HCT116 (cell line): ENCODE data around the gene SUPT6H. TPM values are rescaled to one million over a fixed set of nuclear protein-coding genes. Genes with fewer than 3 reads are reported as not detected.

Experiments used
- ATAC-seq: fragments of 200-7000 bp; cut with Tn5 transposase; 2 replicates; pipeline ENCODE4 v1.9.1; 2020; ENCODE audit warnings: mild to moderate bottlenecking, moderate library complexity
- BruUV-seq: library from RNA; stranded (reverse); fragments of 400-500 nt; replicated peaks from 2 replicates; lab custom pipeline; 2021; lab: Mats Ljungman, UMichigan
- CTCF ChIA-PET: fragments of 300-600 bp; sonication (Branson Sonifier 250); formaldehyde crosslinking; loops from one replicate; lab custom pipeline; 2021; ENCODE audit warnings: antibody characterized with exemption; lab: Charles Lee
- POLR2A ChIA-PET: fragments of 300-600, 350-600 bp; sonication (Branson Sonifier 250); formaldehyde crosslinking; loops from one replicate; lab custom pipeline; 2021; ENCODE audit warnings: antibody characterized with exemption; lab: Charles Lee
- RAD21 ChIA-PET, 2 experiments: fragments of 300-600 bp; sonication (Branson Sonifier 250); formaldehyde crosslinking; loops; one replicate each; lab custom pipeline; 2023; ENCODE audit warnings: low total read pairs in 2 of 2; ENCODE audit not compliant: uncharacterized antibody in 2 of 2, unreplicated experiment in 2 of 2, low non-redundant PET in 1 of 2; lab: Charles Lee
- DNase-seq: peaks from one replicate; pipeline ENCODE4 v3.0.0-alpha.2; 2010; ENCODE audit warnings: low read depth, low spot score
- H2AFZ ChIP-seq: fragments of 200-600 bp; shearing (Covaris generic), sonication (generic); 2 replicates; pipeline ENCODE4 v1.6.1; 2017; ENCODE audit warnings: low read depth, mixed run types, mixed read lengths, antibody characterized with exemption, low read length; ENCODE audit not compliant: poor library complexity, severe bottlenecking
- H3K27ac ChIP-seq: 2 replicates; pipeline ENCODE4 v1.5.1; 2012; ENCODE audit warnings: low read depth, low read length
- H3K27me3 ChIP-seq: fragments of 200-600 bp; sonication (generic); 2 replicates; pipeline ENCODE4 v1.6.1; 2016; ENCODE audit warnings: mixed run types, low read length, mixed read lengths; ENCODE audit not compliant: insufficient read depth
- H3K36me3 ChIP-seq, 2 experiments: fragments of 200-500 bp in 1 of 2; fragments of 200-600 bp in 1 of 2; sonication (Bioruptor generic) in 1 of 2; sonication (generic) in 1 of 2; 2 replicates each; pipeline versions ENCODE4 v1.5.1 to v1.6.1; 2014 to 2016; ENCODE audit warnings: low read length in 2 of 2, inconsistent platforms in 1 of 2, mixed read lengths in 1 of 2, mixed run types in 1 of 2; ENCODE audit not compliant: insufficient read depth in 2 of 2, control insufficient read depth in 1 of 2
- H3K4me1 ChIP-seq, 2 experiments: fragments of 200-600 bp in 1 of 2; sonication (generic) in 1 of 2; 2 replicates each; pipeline versions ENCODE4 v1.5.1 to v1.6.1; 2012 to 2017; ENCODE audit warnings: low read length in 2 of 2, inconsistent platforms in 1 of 2, mild to moderate bottlenecking in 1 of 2, mixed read lengths in 1 of 2, mixed run types in 1 of 2, moderate library complexity in 1 of 2; ENCODE audit not compliant: insufficient read depth in 2 of 2, control insufficient read depth in 1 of 2
- H3K4me2 ChIP-seq: fragments of 200-600 bp; sonication (generic); 2 replicates; pipeline ENCODE4 v1.6.1; 2017; ENCODE audit warnings: mixed run types, low read length, mixed read lengths
- H3K4me3 ChIP-seq, 2 experiments: fragments of 200-600 bp in 1 of 2; sonication (generic) in 1 of 2; replicated peaks in 1 of 2; 2 replicates each; pipeline ENCODE4 v1.5.1; 2011 to 2016; ENCODE audit warnings: low read length in 2 of 2, control low read depth in 1 of 2, low read depth in 1 of 2, mild to moderate bottlenecking in 1 of 2, mixed read lengths in 1 of 2, mixed run types in 1 of 2
- H3K79me2 ChIP-seq: fragments of 200-600 bp; sonication (generic); 2 replicates; pipeline ENCODE4 v1.6.1; 2017; ENCODE audit warnings: mild to moderate bottlenecking, mixed run types, low read length, moderate library complexity, mixed read lengths; ENCODE audit not compliant: insufficient read depth
- H3K9ac ChIP-seq: fragments of 200-600 bp; sonication (generic); 2 replicates; pipeline ENCODE4 v1.6.1; 2016; ENCODE audit warnings: low read length, mixed read lengths
- H3K9me2 ChIP-seq: fragments of 200-600 bp; sonication (generic), shearing (Covaris generic); 2 replicates; pipeline ENCODE4 v1.6.1; 2017; ENCODE audit warnings: mixed run types, mild to moderate bottlenecking, moderate library complexity; ENCODE audit not compliant: insufficient read depth
- H3K9me3 ChIP-seq, 2 experiments: fragments of 200-500 bp in 1 of 2; fragments of 200-600 bp in 1 of 2; sonication (Bioruptor generic) in 1 of 2; sonication (generic) in 1 of 2; 2 replicates each; pipeline ENCODE4 v1.6.1; 2014 to 2017; ENCODE audit warnings: low read length in 2 of 2, mixed read lengths in 2 of 2, inconsistent platforms in 1 of 2, low read depth in 1 of 2, mild to moderate bottlenecking in 1 of 2, mixed run types in 1 of 2, moderate library complexity in 1 of 2; ENCODE audit not compliant: control insufficient read depth in 1 of 2, insufficient read depth in 1 of 2
- H4K20me1 ChIP-seq: fragments of 200-600 bp; sonication (generic), shearing (Covaris generic); 2 replicates; pipeline ENCODE4 v1.6.1; 2017; ENCODE audit warnings: mixed run types, mild to moderate bottlenecking, moderate library complexity; ENCODE audit not compliant: insufficient read depth
- CBX3 ChIP-seq: IDR thresholded peaks from 2 replicates; pipeline ENCODE4 v1.6.1; 2012; ENCODE audit warnings: low read depth
- ELF1 ChIP-seq: IDR thresholded peaks from 2 replicates; pipeline ENCODE4 v1.6.1; 2012; ENCODE audit warnings: low read depth, borderline replicate concordance
- EZH2phosphoT487 ChIP-seq: fragments of 200-600 bp; IDR thresholded peaks from 2 replicates; pipeline ENCODE4 v1.6.1; 2018; ENCODE audit warnings: antibody characterized with exemption, borderline replicate concordance
- POLR2A ChIP-seq: IDR thresholded peaks from 2 replicates; pipeline ENCODE4 v1.7.0; 2011; ENCODE audit warnings: borderline replicate concordance; ENCODE audit not compliant: insufficient read depth, insufficient read length; ENCODE audit errors: extremely low read depth
- POLR2AphosphoS5 ChIP-seq: IDR thresholded peaks from 2 replicates; pipeline ENCODE4 v1.6.1; 2011; ENCODE audit warnings: mild to moderate bottlenecking, low read depth, low read length, moderate library complexity
- RAD21 ChIP-seq: IDR thresholded peaks from 2 replicates; pipeline ENCODE4 v1.6.1; 2012; ENCODE audit warnings: low read depth, mild to moderate bottlenecking
- ZNF274 ChIP-seq: fragments of 200-500 bp; sonication (Bioruptor generic); IDR thresholded peaks from 2 replicates; pipeline ENCODE4 v1.6.1; 2014; ENCODE audit warnings: mild to moderate bottlenecking, low read depth, low read length, inconsistent platforms
- intact Hi-C: fragments of 100-400 bp; cut with micrococcal nuclease; formaldehyde crosslinking; loops from 2 replicates; pipeline ENCODE4 v1.10.0; 2022
- total RNA-seq: library from RNA; stranded (reverse); gene quantifications from one replicate; pipeline ENCODE4 v1.2.1, GENCODE V29; 2021; ENCODE audit not compliant: unreplicated experiment
- TF ChIP-seq, protein P1 (sequence below): IDR thresholded peaks from 2 replicates; pipeline ENCODE4 v1.6.1; 2012; ENCODE audit warnings: low read depth
- TF ChIP-seq, protein P2 (sequence below), 3 experiments: fragments of 200-600 bp in 1 of 3; sonication (generic) in 1 of 3; IDR thresholded peaks in 2 of 3; conservative IDR thresholded peaks in 1 of 3; 2 replicates each; pipeline ENCODE4 v1.5.1; 2012 to 2017; ENCODE audit warnings: low read depth in 2 of 3, low read length in 2 of 3, antibody characterized with exemption in 1 of 3, borderline replicate concordance in 1 of 3, control low read depth in 1 of 3, mild to moderate bottlenecking in 1 of 3, mixed read lengths in 1 of 3, mixed run types in 1 of 3, moderate library complexity in 1 of 3; ENCODE audit not compliant: insufficient read depth in 1 of 3
- TF ChIP-seq, protein P3 (sequence below): IDR thresholded peaks from 2 replicates; pipeline ENCODE4 v1.6.1; 2012

Gene SUPT6H
- total RNA-seq, 1 experiment from 2014 or later, result 62.1 TPM

DNA sequence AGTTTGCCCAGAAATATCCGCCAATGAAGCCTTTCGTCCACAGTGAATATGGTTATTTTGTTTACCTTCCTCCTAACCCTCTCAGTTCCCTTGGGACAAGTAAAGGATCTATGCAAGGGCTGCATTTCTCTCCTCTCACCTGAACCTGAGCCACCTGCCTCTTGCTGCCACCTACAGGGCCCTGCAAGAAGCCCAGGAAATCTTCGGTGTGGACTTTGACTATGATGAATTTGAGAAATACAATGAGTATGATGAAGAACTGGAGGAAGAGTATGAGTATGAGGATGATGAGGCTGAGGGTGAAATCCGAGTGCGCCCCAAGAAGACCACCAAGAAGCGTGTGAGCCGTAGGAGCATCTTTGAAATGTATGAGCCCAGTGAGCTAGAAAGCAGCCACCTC, 14.0 kb downstream of the SUPT6H start:
- DNase-seq, result peak; percentile 10
- H3K27ac ChIP-seq, result no peak overlapping the region

More for the DNA sequence above, 14.0 kb downstream of the SUPT6H start:
- peak; percentile 89 for ATAC-seq
- no peaks in the 10 kb centered on the region for H3K9me3 ChIP-seq
- no TSS peak for BruUV-seq
- RAD21 ChIA-PET, result no interaction called here
- TF ChIP-seq POLR2A (no peak), EZH2phosphoT487 (no peak), ZNF274 (no peak), RAD21 (peak; percentile 54), CBX3 (no peak), POLR2AphosphoS5 (no peak), ELF1 (no peak)
- TF ChIP-seq, protein P1, sequence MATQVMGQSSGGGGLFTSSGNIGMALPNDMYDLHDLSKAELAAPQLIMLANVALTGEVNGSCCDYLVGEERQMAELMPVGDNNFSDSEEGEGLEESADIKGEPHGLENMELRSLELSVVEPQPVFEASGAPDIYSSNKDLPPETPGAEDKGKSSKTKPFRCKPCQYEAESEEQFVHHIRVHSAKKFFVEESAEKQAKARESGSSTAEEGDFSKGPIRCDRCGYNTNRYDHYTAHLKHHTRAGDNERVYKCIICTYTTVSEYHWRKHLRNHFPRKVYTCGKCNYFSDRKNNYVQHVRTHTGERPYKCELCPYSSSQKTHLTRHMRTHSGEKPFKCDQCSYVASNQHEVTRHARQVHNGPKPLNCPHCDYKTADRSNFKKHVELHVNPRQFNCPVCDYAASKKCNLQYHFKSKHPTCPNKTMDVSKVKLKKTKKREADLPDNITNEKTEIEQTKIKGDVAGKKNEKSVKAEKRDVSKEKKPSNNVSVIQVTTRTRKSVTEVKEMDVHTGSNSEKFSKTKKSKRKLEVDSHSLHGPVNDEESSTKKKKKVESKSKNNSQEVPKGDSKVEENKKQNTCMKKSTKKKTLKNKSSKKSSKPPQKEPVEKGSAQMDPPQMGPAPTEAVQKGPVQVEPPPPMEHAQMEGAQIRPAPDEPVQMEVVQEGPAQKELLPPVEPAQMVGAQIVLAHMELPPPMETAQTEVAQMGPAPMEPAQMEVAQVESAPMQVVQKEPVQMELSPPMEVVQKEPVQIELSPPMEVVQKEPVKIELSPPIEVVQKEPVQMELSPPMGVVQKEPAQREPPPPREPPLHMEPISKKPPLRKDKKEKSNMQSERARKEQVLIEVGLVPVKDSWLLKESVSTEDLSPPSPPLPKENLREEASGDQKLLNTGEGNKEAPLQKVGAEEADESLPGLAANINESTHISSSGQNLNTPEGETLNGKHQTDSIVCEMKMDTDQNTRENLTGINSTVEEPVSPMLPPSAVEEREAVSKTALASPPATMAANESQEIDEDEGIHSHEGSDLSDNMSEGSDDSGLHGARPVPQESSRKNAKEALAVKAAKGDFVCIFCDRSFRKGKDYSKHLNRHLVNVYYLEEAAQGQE, result no peak
- TF ChIP-seq, protein P2, sequence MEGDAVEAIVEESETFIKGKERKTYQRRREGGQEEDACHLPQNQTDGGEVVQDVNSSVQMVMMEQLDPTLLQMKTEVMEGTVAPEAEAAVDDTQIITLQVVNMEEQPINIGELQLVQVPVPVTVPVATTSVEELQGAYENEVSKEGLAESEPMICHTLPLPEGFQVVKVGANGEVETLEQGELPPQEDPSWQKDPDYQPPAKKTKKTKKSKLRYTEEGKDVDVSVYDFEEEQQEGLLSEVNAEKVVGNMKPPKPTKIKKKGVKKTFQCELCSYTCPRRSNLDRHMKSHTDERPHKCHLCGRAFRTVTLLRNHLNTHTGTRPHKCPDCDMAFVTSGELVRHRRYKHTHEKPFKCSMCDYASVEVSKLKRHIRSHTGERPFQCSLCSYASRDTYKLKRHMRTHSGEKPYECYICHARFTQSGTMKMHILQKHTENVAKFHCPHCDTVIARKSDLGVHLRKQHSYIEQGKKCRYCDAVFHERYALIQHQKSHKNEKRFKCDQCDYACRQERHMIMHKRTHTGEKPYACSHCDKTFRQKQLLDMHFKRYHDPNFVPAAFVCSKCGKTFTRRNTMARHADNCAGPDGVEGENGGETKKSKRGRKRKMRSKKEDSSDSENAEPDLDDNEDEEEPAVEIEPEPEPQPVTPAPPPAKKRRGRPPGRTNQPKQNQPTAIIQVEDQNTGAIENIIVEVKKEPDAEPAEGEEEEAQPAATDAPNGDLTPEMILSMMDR (IDR thresholded peaks at IDR 0.05 in 2 of 3, conservative IDR thresholded peaks at IDR 0.05 in 1 of 3; ENCODE audit: borderline replicate concordance in 1 of 3, insufficient read depth in 1 of 3, low read depth in 2 of 3, low read length in 2 of 3), result peak; percentile 44 to 76 (median 70); a peak in 5 of 6 replicates
- TF ChIP-seq, protein P3, sequence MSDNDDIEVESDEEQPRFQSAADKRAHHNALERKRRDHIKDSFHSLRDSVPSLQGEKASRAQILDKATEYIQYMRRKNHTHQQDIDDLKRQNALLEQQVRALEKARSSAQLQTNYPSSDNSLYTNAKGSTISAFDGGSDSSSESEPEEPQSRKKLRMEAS, result no peak
- TF ChIP-seq, all 23 proteins: peak for 2
- intact Hi-C loops, result loop anchor here (1.0 to 10.0 kb wide), 2 partner anchors 31 to 181 kb away; partner anchors contain the start of gene BLTP2
- Histone ChIP-seq H3K9ac (no peak overlapping the region), H3K4me3 (no peak overlapping the region), H3K4me2 (no peak overlapping the region), H3K4me1 (no peaks in the 10 kb centered on the region), H3K27me3 (no peaks in the 10 kb centered on the region), H4K20me1 (no peaks in the 10 kb centered on the region), H3K9me2 (no peaks in the 10 kb centered on the region), H3K36me3 (peaks cover 67 to 68% of the 10 kb centered on the region in 2 experiments), H2AFZ (no peak overlapping the region), H3K79me2 (peaks cover 7% of the 10 kb centered on the region; the same call in 1 of the 2 replicates)
- ChIA-PET CTCF (interaction anchor here (1.0 to 1.5 kb wide), 3 partner anchors 29 to 32 kb away, joined by 3 to 5 read pairs (median 4); no protein-coding TSS in a partner anchor), POLR2A (no interaction called here)
